Measurements from ENCODE around the gene TNFRSF19. TPM values are rescaled to one million over a fixed set of nuclear protein-coding genes. Genes with fewer than 3 reads are reported as not detected.

TNFRSF19 gene
- total and polyA plus RNA-seq, 2 of the 13 experiments (the other 11 are each of a cell fraction or from before 2014, with no cell fraction given): 75.3 to 77.7 TPM

DNA sequence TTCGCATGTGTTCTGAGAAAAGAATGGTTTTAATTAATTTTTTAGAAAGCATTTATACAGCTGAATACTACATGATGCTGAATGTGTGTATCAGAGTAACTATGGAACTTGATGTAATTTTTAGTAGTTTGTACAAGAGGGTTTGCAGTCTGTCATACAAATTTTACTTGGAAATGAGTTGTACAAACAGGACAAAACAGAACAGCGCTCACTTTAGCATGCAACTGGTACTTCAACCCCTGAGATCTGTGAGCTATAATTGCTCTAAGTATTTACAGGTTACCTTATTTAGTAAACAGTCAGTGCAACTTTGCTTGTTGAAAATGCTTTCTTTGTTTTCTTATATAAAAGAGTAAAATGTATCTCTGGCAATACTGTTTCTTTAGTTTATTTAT lies 706 bp downstream of the TNFRSF19 start:
- peak overlapping the region; percentile 58 to 94 (median 66); a peak in 5 of 6 replicates for H3K4me3 ChIP-seq (replicated peaks in 1 of 3; ENCODE audit: insufficient read depth in 1 of 3, low read depth in 2 of 3, low read length in 3 of 3)
- no peaks in the 10 kb centered on the region; a peak in 2 of 5 replicates for H3K36me3 ChIP-seq (replicated peaks in 1 of 2; ENCODE audit: control insufficient read depth in 1 of 2, insufficient read depth in 2 of 2, low read length in 2 of 2)
- H3K4me2 ChIP-seq (ENCODE audit: low read depth, low read length): peak overlapping the region; percentile 75
- ChIA-PET POLR2A (interaction anchor here (1.4 to 2.2 kb wide), 9 partner anchors 8 to 83 kb away, joined by 4 to 17 read pairs (median 6); no protein-coding TSS in a partner anchor), CTCF (ENCODE audit: low intra/inter-chr PET ratio, low total read pairs) (interaction anchor here (1.2 kb wide), 1 partner anchor 104 kb away, joined by 3 read pairs; no protein-coding TSS in a partner anchor)
- TF ChIP-seq KDM5A (IDR thresholded peaks at IDR 0.05; ENCODE audit: borderline replicate concordance, low read length) (0 out of 2 replicates have a peak, but pooled peaks have one; percentile 49), KAT7 (CRISPR knock-in tag; IDR thresholded peaks at IDR 0.05; ENCODE audit: borderline replicate concordance) (0 out of 2 replicates have a peak, but pooled peaks have one; percentile 62), RFXANK (CRISPR knock-in tag; IDR thresholded peaks at IDR 0.05) (no peak), ZNF670 (CRISPR knock-in tag; IDR thresholded peaks at IDR 0.05; ENCODE audit: borderline replicate concordance) (no peak), ZZZ3 (CRISPR knock-in tag; IDR thresholded peaks at IDR 0.05; ENCODE audit: borderline replicate concordance) (no peak), TGIF2 (CRISPR knock-in tag; IDR thresholded peaks at IDR 0.05) (no peak), RORA (CRISPR knock-in tag; IDR thresholded peaks at IDR 0.05) (0 out of 2 replicates have a peak, but pooled peaks have one; percentile 2), RBFOX2 (IDR thresholded peaks at IDR 0.05; ENCODE audit: low read depth, low read length) (peak; percentile 48; the same call in 1 of the 2 replicates), NAIF1 (CRISPR knock-in tag; IDR thresholded peaks at IDR 0.05; ENCODE audit: borderline replicate concordance) (0 out of 2 replicates have a peak, but pooled peaks have one; percentile 36)
- TF ChIP-seq, protein P1, sequence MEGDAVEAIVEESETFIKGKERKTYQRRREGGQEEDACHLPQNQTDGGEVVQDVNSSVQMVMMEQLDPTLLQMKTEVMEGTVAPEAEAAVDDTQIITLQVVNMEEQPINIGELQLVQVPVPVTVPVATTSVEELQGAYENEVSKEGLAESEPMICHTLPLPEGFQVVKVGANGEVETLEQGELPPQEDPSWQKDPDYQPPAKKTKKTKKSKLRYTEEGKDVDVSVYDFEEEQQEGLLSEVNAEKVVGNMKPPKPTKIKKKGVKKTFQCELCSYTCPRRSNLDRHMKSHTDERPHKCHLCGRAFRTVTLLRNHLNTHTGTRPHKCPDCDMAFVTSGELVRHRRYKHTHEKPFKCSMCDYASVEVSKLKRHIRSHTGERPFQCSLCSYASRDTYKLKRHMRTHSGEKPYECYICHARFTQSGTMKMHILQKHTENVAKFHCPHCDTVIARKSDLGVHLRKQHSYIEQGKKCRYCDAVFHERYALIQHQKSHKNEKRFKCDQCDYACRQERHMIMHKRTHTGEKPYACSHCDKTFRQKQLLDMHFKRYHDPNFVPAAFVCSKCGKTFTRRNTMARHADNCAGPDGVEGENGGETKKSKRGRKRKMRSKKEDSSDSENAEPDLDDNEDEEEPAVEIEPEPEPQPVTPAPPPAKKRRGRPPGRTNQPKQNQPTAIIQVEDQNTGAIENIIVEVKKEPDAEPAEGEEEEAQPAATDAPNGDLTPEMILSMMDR (CRISPR knock-in tag; IDR thresholded peaks at IDR 0.05): peak; percentile 25; the same call in 1 of the 2 replicates
- TF ChIP-seq, protein P2, sequence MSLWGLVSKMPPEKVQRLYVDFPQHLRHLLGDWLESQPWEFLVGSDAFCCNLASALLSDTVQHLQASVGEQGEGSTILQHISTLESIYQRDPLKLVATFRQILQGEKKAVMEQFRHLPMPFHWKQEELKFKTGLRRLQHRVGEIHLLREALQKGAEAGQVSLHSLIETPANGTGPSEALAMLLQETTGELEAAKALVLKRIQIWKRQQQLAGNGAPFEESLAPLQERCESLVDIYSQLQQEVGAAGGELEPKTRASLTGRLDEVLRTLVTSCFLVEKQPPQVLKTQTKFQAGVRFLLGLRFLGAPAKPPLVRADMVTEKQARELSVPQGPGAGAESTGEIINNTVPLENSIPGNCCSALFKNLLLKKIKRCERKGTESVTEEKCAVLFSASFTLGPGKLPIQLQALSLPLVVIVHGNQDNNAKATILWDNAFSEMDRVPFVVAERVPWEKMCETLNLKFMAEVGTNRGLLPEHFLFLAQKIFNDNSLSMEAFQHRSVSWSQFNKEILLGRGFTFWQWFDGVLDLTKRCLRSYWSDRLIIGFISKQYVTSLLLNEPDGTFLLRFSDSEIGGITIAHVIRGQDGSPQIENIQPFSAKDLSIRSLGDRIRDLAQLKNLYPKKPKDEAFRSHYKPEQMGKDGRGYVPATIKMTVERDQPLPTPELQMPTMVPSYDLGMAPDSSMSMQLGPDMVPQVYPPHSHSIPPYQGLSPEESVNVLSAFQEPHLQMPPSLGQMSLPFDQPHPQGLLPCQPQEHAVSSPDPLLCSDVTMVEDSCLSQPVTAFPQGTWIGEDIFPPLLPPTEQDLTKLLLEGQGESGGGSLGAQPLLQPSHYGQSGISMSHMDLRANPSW (CRISPR knock-in tag; IDR thresholded peaks at IDR 0.05; ENCODE audit: borderline replicate concordance): 0 out of 2 replicates have a peak, but pooled peaks have one; percentile 5
- H3K9me3 ChIP-seq (ENCODE audit: low read length): no peaks in the 10 kb centered on the region
- H4K20me1 ChIP-seq (ENCODE audit: insufficient read depth, low read length): no peaks in the 10 kb centered on the region
- BruUV-seq (replicated peaks): TSS peak; percentile 68
- FAIRE-seq: no peak
- 4% methylated on average over 2 of the region's 2 CpGs for WGBS (ENCODE audit: low lambda C conversion rate)
- in situ Hi-C loops (cut with HindIII; ENCODE audit: extremely low pct_ligation_motif_present, low pct_unique_long_range_greater_than_20kb): no loop called here
- H3K4me1 ChIP-seq (ENCODE audit: insufficient read depth, low read length): peaks cover 70% of the 10 kb centered on the region
- ATAC-seq: peak; percentile 64
- peak overlapping the region; percentile 79 for H3K9ac ChIP-seq (ENCODE audit: insufficient read depth, low read depth, low read length)
- peak; percentile 51 for DNase-seq (ENCODE audit: low spot score)
- peak overlapping the region; percentile 64 for H2AFZ ChIP-seq (ENCODE audit: low read length)
- intact Hi-C loops (cut with micrococcal nuclease; ENCODE audit: unreplicated experiment): loop anchor here (1.0 to 5.0 kb wide), 5 partner anchors 8 to 301 kb away; no protein-coding TSS in a partner anchor
- H3K27ac ChIP-seq (ENCODE audit: extremely low read length, insufficient read depth, low read length): peak overlapping the region; percentile 84
- peaks cover 46% of the 10 kb centered on the region for H3K79me2 ChIP-seq (ENCODE audit: insufficient read depth, low read length)
- H3K27me3 ChIP-seq (ENCODE audit: control insufficient read depth in 1 of 2, insufficient read depth in 2 of 2, low read length in 2 of 2): no peaks in the 10 kb centered on the region
